Naive thymus-derived CD4-positive, alpha-beta T cell (primary cell): ENCODE data around the gene KAT7. TPM values are rescaled to one million over a fixed set of nuclear protein-coding genes. Genes with fewer than 3 reads are reported as not detected.

Experiments
- ATAC-seq: fragments of 150-1000 bp; cut with Tn5 transposase; 2 replicates; pipeline ENCODE4 v1.10.0; 2021; ENCODE audit warnings: mild to moderate bottlenecking, moderate library complexity
- CTCF ChIA-PET: fragments of 350-600 bp; sonication (Branson Sonifier 250); formaldehyde crosslinking; loops from one replicate; lab custom pipeline; 2021; ENCODE audit warnings: antibody characterized with exemption; lab: Charles Lee
- POLR2A ChIA-PET: fragments of 350-600 bp; sonication (Branson Sonifier 250); formaldehyde crosslinking; loops from one replicate; lab custom pipeline; 2021; ENCODE audit warnings: antibody characterized with exemption, inconsistent platforms; lab: Charles Lee
- DNase-seq, 9 donors: peaks; one replicate each; pipeline versions ENCODE4 v3.0.0 to v3.0.0-alpha.2; 2020 to 2022; ENCODE audit warnings: mixed read lengths in 1 of 9
- H3K27ac ChIP-seq: one replicate; pipeline ENCODE4 v1.7.0; 2013; ENCODE audit warnings: mild to moderate bottlenecking, low read depth, low read length, moderate library complexity
- H3K27me3 ChIP-seq, 2 donors: one replicate each; pipeline ENCODE4 v1.7.0; 2013; ENCODE audit warnings: low read length in 2 of 2, mild to moderate bottlenecking in 2 of 2, moderate library complexity in 2 of 2; ENCODE audit not compliant: control insufficient read depth in 2 of 2, insufficient read depth in 2 of 2
- H3K36me3 ChIP-seq, 3 experiments: 1 replicate in 2 of 3; 2 replicates in 1 of 3; pipeline ENCODE4 v1.7.0; 2013; ENCODE audit warnings: low read length in 3 of 3, mild to moderate bottlenecking in 3 of 3, moderate library complexity in 1 of 3; ENCODE audit not compliant: insufficient read depth in 3 of 3, control insufficient read depth in 2 of 3
- H3K4me1 ChIP-seq, 2 donors: one replicate each; pipeline ENCODE4 v1.7.0; 2013; ENCODE audit warnings: low read length in 2 of 2, mild to moderate bottlenecking in 2 of 2, moderate library complexity in 1 of 2; ENCODE audit not compliant: control insufficient read depth in 2 of 2, insufficient read depth in 2 of 2
- H3K4me3 ChIP-seq: 2 replicates; pipeline ENCODE4 v1.7.0; 2013; ENCODE audit warnings: mild to moderate bottlenecking, low read length
- H3K9me3 ChIP-seq, 3 experiments: 1 replicate in 2 of 3; 2 replicates in 1 of 3; pipeline ENCODE4 v1.7.0; 2013; ENCODE audit warnings: low read length in 3 of 3; ENCODE audit not compliant: control insufficient read depth in 2 of 3
- H3K27ac Mint-ChIP-seq, 9 donors: one replicate each; pipeline ENCODE4 v1.8.0; 2020 to 2022; ENCODE audit warnings: mixed read lengths in 9 of 9, mild to moderate bottlenecking in 8 of 9, moderate library complexity in 5 of 9, inconsistent platforms in 2 of 9
- H3K27me3 Mint-ChIP-seq, 5 donors: one replicate each; pipeline ENCODE4 v1.8.0; 2021 to 2022; ENCODE audit warnings: mixed read lengths in 5 of 5, mild to moderate bottlenecking in 1 of 5
- H3K36me3 Mint-ChIP-seq, 5 donors: one replicate each; pipeline ENCODE4 v1.8.0; 2020 to 2022; ENCODE audit warnings: mixed read lengths in 5 of 5, mild to moderate bottlenecking in 3 of 5, inconsistent platforms in 1 of 5
- H3K4me1 Mint-ChIP-seq, 7 donors: one replicate each; pipeline ENCODE4 v1.8.0; 2020 to 2022; ENCODE audit warnings: mixed read lengths in 7 of 7, mild to moderate bottlenecking in 3 of 7, inconsistent platforms in 1 of 7
- H3K4me3 Mint-ChIP-seq, 10 donors: one replicate each; pipeline ENCODE4 v1.8.0; 2020 to 2022; ENCODE audit warnings: mild to moderate bottlenecking in 10 of 10, mixed read lengths in 10 of 10, moderate library complexity in 6 of 10, inconsistent platforms in 2 of 10
- H3K9me3 Mint-ChIP-seq, 11 donors: one replicate each; pipeline ENCODE4 v1.8.0; 2020 to 2022; ENCODE audit warnings: mixed read lengths in 11 of 11, mild to moderate bottlenecking in 4 of 11, inconsistent platforms in 1 of 11, moderate library complexity in 1 of 11
- intact Hi-C, 2 donors: fragments of 100-400 bp; cut with micrococcal nuclease; formaldehyde crosslinking; loops; one replicate each; pipeline ENCODE4 v1.15.1; 2023
- polyA plus RNA-seq, 2 donors: library from polyadenylated mRNA; unstranded; fragments of 300-500 nt; fragmentation: Illumina TruSeq; gene quantifications; one replicate each; pipeline ENCODE4 v1.2.3, GENCODE V29; 2021
- total RNA-seq, 6 experiments: library from RNA in 5 of 6; stranded (reverse) in 5 of 6; gene quantifications; 1 replicate in 5 of 6; 2 replicates in 1 of 6; pipeline ENCODE4 v1.2.3 and lab custom pipeline; 2021 to 2026

KAT7 gene
- total and polyA plus RNA-seq, 7 experiments from 2014 or later: 39.2 to 195 (median 125) TPM

- POLR2A ChIA-PET: interaction anchor here (0.6 to 8.1 kb wide), 7 partner anchors 8 to 74 kb away, joined by 3 to 275 read pairs (median 11); partner anchors contain the start of genes FAM117A and KAT7
- Mint-ChIP-seq H3K4me1 (peaks cover 53 to 90% (median 79%) of the 10 kb centered on the region in 7 donors), H3K27me3 (no peaks in the 10 kb centered on the region), H3K9me3 (peaks cover 0 to 4% (median 0%) of the 10 kb centered on the region in 11 donors), H3K36me3 (peaks cover 3 to 27% (median 18%) of the 10 kb centered on the region in 5 donors), H3K27ac (peak overlapping the region; percentile 48 to 98 (median 97)), H3K4me3 (peak overlapping the region in 9 of 10 donors; percentile 5 to 51 (median 21))
- H3K4me1 ChIP-seq: peaks cover 64 to 74% of the 10 kb centered on the region in 2 donors
- DNase-seq (no peak), ATAC-seq (no peak)
- intact Hi-C loops: loop anchor here in 1 of 2 donors (10.0 kb wide), 1 partner anchor 555 kb away; no protein-coding TSS in a partner anchor
- H3K4me3 ChIP-seq: no peak overlapping the region
- H3K36me3 ChIP-seq: no peaks in the 10 kb centered on the region
- no peaks in the 10 kb centered on the region for H3K9me3 ChIP-seq
- H3K27me3 ChIP-seq: no peaks in the 10 kb centered on the region
- CTCF ChIA-PET: interaction anchor here (0.9 to 1.5 kb wide), 2 partner anchors 8 to 13 kb away, joined by 3 read pairs; no protein-coding TSS in a partner anchor
- H3K27ac ChIP-seq: peak overlapping the region; percentile 84
These were observed 38.8 kb upstream of the KAT7 start for GRCh38 chr17:49749730-49750129.

GRCh38 chr17:49752508-49752907 lies 36.0 kb upstream of the KAT7 start:
- peaks cover 50 to 88% (median 79%) of the 10 kb centered on the region in 7 donors for H3K4me1 Mint-ChIP-seq
- no peaks in the 10 kb centered on the region for H3K27me3 Mint-ChIP-seq
- peak overlapping the region; percentile 43 to 91 (median 84) for H3K27ac Mint-ChIP-seq
- Histone ChIP-seq H3K4me1 (peaks cover 55 to 73% of the 10 kb centered on the region in 2 donors), H3K36me3 (peaks cover 0 to 8% (median 3%) of the 10 kb centered on the region in 3 experiments), H3K27ac (peak overlapping the region; percentile 38), H3K9me3 (no peaks in the 10 kb centered on the region), H3K27me3 (no peaks in the 10 kb centered on the region), H3K4me3 (no peak overlapping the region)
- no peaks in the 10 kb centered on the region for H3K9me3 Mint-ChIP-seq
- POLR2A ChIA-PET: interaction anchor here (0.6 to 8.1 kb wide), 8 partner anchors 8 to 617 kb away, joined by 3 to 275 read pairs (median 4); partner anchors contain the start of gene FAM117A
- H3K36me3 Mint-ChIP-seq: peaks cover 0 to 23% (median 15%) of the 10 kb centered on the region in 5 donors
- H3K4me3 Mint-ChIP-seq: peak overlapping the region in 3 of 10 donors; percentile 21 to 38 (median 28)
- CTCF ChIA-PET: interaction anchor here (1.5 kb wide), 1 partner anchor 10 kb away, joined by 4 read pairs; no protein-coding TSS in a partner anchor
- intact Hi-C loops: no loop called here
- ATAC-seq (no peak), DNase-seq (no peak)

GRCh38 chr17:49753959-49754391 lies 34.5 kb upstream of the KAT7 start:
- Mint-ChIP-seq H3K27ac (peak overlapping the region in 8 of 9 donors; percentile 62 to 91 (median 84)), H3K4me3 (peak overlapping the region in 5 of 10 donors; percentile 18 to 66 (median 49)), H3K4me1 (peaks cover 45 to 85% (median 74%) of the 10 kb centered on the region in 7 donors), H3K27me3 (no peaks in the 10 kb centered on the region), H3K9me3 (no peaks in the 10 kb centered on the region), H3K36me3 (peaks cover 0 to 26% (median 17%) of the 10 kb centered on the region in 5 donors)
- ChIA-PET CTCF (no interaction called here), POLR2A (interaction anchor here (1.0 to 12.2 kb wide), 4 partner anchors 6 to 13 kb away, joined by 3 to 318 read pairs (median 140); partner anchors contain the start of gene FAM117A)
- no peaks in the 10 kb centered on the region for H3K9me3 ChIP-seq
- H3K4me1 ChIP-seq: peaks cover 47 to 67% of the 10 kb centered on the region in 2 donors
- no peaks in the 10 kb centered on the region for H3K27me3 ChIP-seq
- DNase-seq (no peak), ATAC-seq (no peak)
- peaks cover 0 to 12% (median 3%) of the 10 kb centered on the region in 3 experiments for H3K36me3 ChIP-seq
- H3K4me3 ChIP-seq: no peak overlapping the region
- intact Hi-C loops: no loop called here
- peak overlapping the region; percentile 38 for H3K27ac ChIP-seq

- Mint-ChIP-seq H3K4me3 (peak overlapping the region in 9 of 10 donors; percentile 16 to 69 (median 58)), H3K9me3 (no peaks in the 10 kb centered on the region), H3K36me3 (peaks cover 0 to 28% (median 12%) of the 10 kb centered on the region in 5 donors), H3K27me3 (no peaks in the 10 kb centered on the region), H3K4me1 (peaks cover 50 to 85% (median 78%) of the 10 kb centered on the region in 7 donors), H3K27ac (peak overlapping the region; percentile 39 to 93 (median 77))
- H3K4me1 ChIP-seq: peaks cover 42 to 71% of the 10 kb centered on the region in 2 donors
- ChIA-PET POLR2A (interaction anchor here (0.6 to 12.2 kb wide), 9 partner anchors 6 to 47 kb away, joined by 3 to 318 read pairs (median 5); partner anchors contain the start of genes FAM117A, KAT7 and SLC35B1), CTCF (interaction anchor here (0.6 to 1.0 kb wide), 4 partner anchors 9 to 238 kb away, joined by 3 to 4 read pairs (median 4); no protein-coding TSS in a partner anchor)
- DNase-seq: no peak
- no peaks in the 10 kb centered on the region for H3K27me3 ChIP-seq
- H3K36me3 ChIP-seq: peaks cover 0 to 15% (median 3%) of the 10 kb centered on the region in 3 experiments
- no peak overlapping the region for H3K4me3 ChIP-seq
- ATAC-seq: no peak
- H3K27ac ChIP-seq: peak overlapping the region; percentile 34
- H3K9me3 ChIP-seq: no peaks in the 10 kb centered on the region
- intact Hi-C loops: no loop called here
These were observed 32.7 kb upstream of the KAT7 start for GRCh38 chr17:49755663-49756283.

GRCh38 chr17:49756323-49757150 lies 31.9 kb upstream of the KAT7 start:
- Histone ChIP-seq H3K27me3 (no peaks in the 10 kb centered on the region), H3K36me3 (peaks cover 0 to 15% (median 3%) of the 10 kb centered on the region in 3 experiments), H3K9me3 (no peaks in the 10 kb centered on the region), H3K27ac (peak overlapping the region; percentile 34), H3K4me3 (no peak overlapping the region), H3K4me1 (peaks cover 48 to 76% of the 10 kb centered on the region in 2 donors)
- peak overlapping the region; percentile 33 to 93 (median 77) for H3K27ac Mint-ChIP-seq
- H3K9me3 Mint-ChIP-seq: no peaks in the 10 kb centered on the region
- ChIA-PET CTCF (interaction anchor here (0.6 to 1.1 kb wide), 4 partner anchors 10 to 48 kb away, joined by 3 to 4 read pairs (median 3); no protein-coding TSS in a partner anchor), POLR2A (interaction anchor here (0.6 to 12.2 kb wide), 9 partner anchors 7 to 48 kb away, joined by 3 to 318 read pairs (median 6); partner anchors contain the start of genes KAT7 and SLC35B1)
- ATAC-seq: peak; percentile 51
- no peak for DNase-seq
- intact Hi-C loops: no loop called here
- H3K27me3 Mint-ChIP-seq: no peaks in the 10 kb centered on the region
- H3K4me3 Mint-ChIP-seq: peak overlapping the region in 9 of 10 donors; percentile 23 to 66 (median 51)
- H3K36me3 Mint-ChIP-seq: peaks cover 0 to 26% (median 12%) of the 10 kb centered on the region in 5 donors
- H3K4me1 Mint-ChIP-seq: peaks cover 55 to 89% (median 84%) of the 10 kb centered on the region in 7 donors
